HepG2 (cell line): ENCODE measurements around the gene PRRT2. TPM values are rescaled to one million over a fixed set of nuclear protein-coding genes. Genes with fewer than 3 reads are reported as not detected.

ENCODE experiments used
- CEBPZ ChIP-seq: IDR thresholded peaks from 2 replicates; pipeline ENCODE4 v1.6.1; 2012; ENCODE audit warnings: low read length, improper control_type of control experiment
- DNMT1 ChIP-seq: sonication (generic); formaldehyde crosslinking; IDR thresholded peaks from 2 replicates; pipeline ENCODE4 v1.5.1; 2020; ENCODE audit warnings: mild to moderate bottlenecking, missing genetic modification reagents
- EZH2 ChIP-seq: conservative IDR thresholded peaks from 2 replicates; pipeline ENCODE4 v1.6.1; 2012; ENCODE audit warnings: mild to moderate bottlenecking, low read depth, low read length, moderate library complexity
- FOXJ3 ChIP-seq: sonication (generic); formaldehyde crosslinking; IDR thresholded peaks from 2 replicates; pipeline ENCODE4 v1.4.0; 2020; ENCODE audit warnings: missing genetic modification reagents, mild to moderate bottlenecking, borderline replicate concordance
- FOXP1 ChIP-seq, 2 experiments: fragments of 450-650 bp in 1 of 2; IDR thresholded peaks; 2 replicates each; pipeline ENCODE4 v1.6.1; 2017 to 2018; ENCODE audit warnings: antibody characterized with exemption in 1 of 2
- HOXA3 ChIP-seq: sonication (generic); formaldehyde crosslinking; IDR thresholded peaks from 2 replicates; pipeline ENCODE4 v1.5.0; 2020; ENCODE audit warnings: missing genetic modification reagents
- IRX3 ChIP-seq: sonication (generic); formaldehyde crosslinking; IDR thresholded peaks from 2 replicates; pipeline ENCODE4 v1.8.1; 2023; ENCODE audit warnings: mild to moderate bottlenecking, low read depth, missing genetic modification reagents, borderline replicate concordance
- KDM2A ChIP-seq: sonication (generic); formaldehyde crosslinking; IDR thresholded peaks from 2 replicates; pipeline ENCODE4 v1.4.0; 2020; ENCODE audit warnings: low read depth, missing genetic modification reagents, borderline replicate concordance
- KLF11 ChIP-seq: IDR thresholded peaks from 2 replicates; pipeline ENCODE4 v1.6.1; 2016; ENCODE audit warnings: missing compliant biosample characterization
- LBX2 ChIP-seq: sonication (generic); formaldehyde crosslinking; IDR thresholded peaks from 2 replicates; pipeline ENCODE4 v1.5.0; 2020; ENCODE audit warnings: missing genetic modification reagents, mild to moderate bottlenecking, borderline replicate concordance
- NCOR1 ChIP-seq: fragments of 200-600 bp; sonication (generic); IDR thresholded peaks from 2 replicates; pipeline ENCODE4 v1.7.0; 2017; ENCODE audit warnings: antibody characterized with exemption, low read length, borderline replicate concordance
- NFKB2 ChIP-seq: sonication (generic); formaldehyde crosslinking; IDR thresholded peaks from 2 replicates; pipeline ENCODE4 v1.4.0; 2020; ENCODE audit warnings: missing genetic modification reagents, borderline replicate concordance
- NPAS2 ChIP-seq: sonication (generic); formaldehyde crosslinking; IDR thresholded peaks from 2 replicates; pipeline ENCODE4 v1.8.0; 2022; ENCODE audit warnings: mild to moderate bottlenecking, missing genetic modification reagents, borderline replicate concordance
- RXRA ChIP-seq: sonication (generic); formaldehyde crosslinking; IDR thresholded peaks from 2 replicates; pipeline ENCODE4 v1.5.1; 2020; ENCODE audit warnings: missing genetic modification reagents
- SUZ12 ChIP-seq: fragments of 150-350 bp; IDR thresholded peaks from 2 replicates; pipeline ENCODE4 v1.6.1; 2014; ENCODE audit warnings: low read depth, low read length
- TEAD3 ChIP-seq: optimal IDR thresholded peaks from 2 replicates; pipeline ENCODE3; 2016; ENCODE audit warnings: borderline replicate concordance
- YEATS4 ChIP-seq: sonication (generic); formaldehyde crosslinking; IDR thresholded peaks from 2 replicates; pipeline ENCODE4 v1.4.0; 2020; ENCODE audit warnings: missing genetic modification reagents, borderline replicate concordance
- ZNF382 ChIP-seq: sonication (generic); formaldehyde crosslinking; IDR thresholded peaks from 2 replicates; pipeline ENCODE4 v1.5.0; 2020; ENCODE audit warnings: missing genetic modification reagents, mild to moderate bottlenecking, borderline replicate concordance
- ZNF569 ChIP-seq: sonication (generic); formaldehyde crosslinking; IDR thresholded peaks from 2 replicates; pipeline ENCODE4 v1.5.0; 2020; ENCODE audit warnings: mild to moderate bottlenecking, missing genetic modification reagents, moderate library complexity, borderline replicate concordance
- ZNF577 ChIP-seq: sonication (generic); formaldehyde crosslinking; IDR thresholded peaks from 2 replicates; pipeline ENCODE4 v1.4.0; 2020; ENCODE audit warnings: mild to moderate bottlenecking, low read depth, missing genetic modification reagents, borderline replicate concordance
- ZNF619 ChIP-seq: sonication (generic); formaldehyde crosslinking; IDR thresholded peaks from 2 replicates; pipeline ENCODE4 v1.4.0; 2020; ENCODE audit warnings: mild to moderate bottlenecking, missing genetic modification reagents
- ZNF766 ChIP-seq: sonication (generic); formaldehyde crosslinking; IDR thresholded peaks from 2 replicates; pipeline ENCODE4 v1.5.0; 2020; ENCODE audit warnings: missing genetic modification reagents, borderline replicate concordance
- ZNF790 ChIP-seq: sonication (generic); formaldehyde crosslinking; IDR thresholded peaks from 2 replicates; pipeline ENCODE4 v1.8.0; 2022; ENCODE audit warnings: missing genetic modification reagents, mild to moderate bottlenecking, borderline replicate concordance
- polyA plus RNA-seq, 8 experiments: library from polyadenylated mRNA; depleted of rRNA in 3 of 8; stranded (reverse) in 7 of 8; unstranded in 1 of 8; fragments of >200 nt; fragmentation: Illumina TruSeq in 4 of 8; extraction: Trizol in 4 of 8; gene quantifications; 2 replicates each; pipeline versions ENCODE4 v1.2.1 to v1.2.3, GENCODE V29; 2011 to 2016; ENCODE audit warnings: low read depth in 4 of 8, missing spikeins in 1 of 8, mixed read lengths in 1 of 8; ENCODE audit not compliant: insufficient read depth in 1 of 8
- total RNA-seq, 5 experiments: library from RNA; depleted of rRNA; stranded (reverse); fragments of >200 nt; fragmentation: Illumina TruSeq; extraction: Trizol; gene quantifications; 2 replicates each; pipeline ENCODE4 v1.2.3, GENCODE V29; 2016; ENCODE audit warnings: low read depth in 1 of 5
- TF ChIP-seq, protein P1 (sequence below), 2 experiments: sonication (generic) in 1 of 2; formaldehyde crosslinking in 1 of 2; IDR thresholded peaks; 2 replicates each; pipeline versions ENCODE4 v1.5.1 to v1.6.1; 2011 to 2020; ENCODE audit warnings: borderline replicate concordance in 1 of 2, low read depth in 1 of 2, low read length in 1 of 2, mild to moderate bottlenecking in 1 of 2, missing genetic modification reagents in 1 of 2, moderate library complexity in 1 of 2

The PRRT2 gene
- total and polyA plus RNA-seq, 2 of the 13 experiments (the other 11 are each of a cell fraction or from before 2014, with no cell fraction given): 0.51 to 1.1 TPM

GRCh38 chr16:29806641-29807425, 5.2 kb upstream of the PRRT2 start (continued):
- TF ChIP-seq, protein P1, sequence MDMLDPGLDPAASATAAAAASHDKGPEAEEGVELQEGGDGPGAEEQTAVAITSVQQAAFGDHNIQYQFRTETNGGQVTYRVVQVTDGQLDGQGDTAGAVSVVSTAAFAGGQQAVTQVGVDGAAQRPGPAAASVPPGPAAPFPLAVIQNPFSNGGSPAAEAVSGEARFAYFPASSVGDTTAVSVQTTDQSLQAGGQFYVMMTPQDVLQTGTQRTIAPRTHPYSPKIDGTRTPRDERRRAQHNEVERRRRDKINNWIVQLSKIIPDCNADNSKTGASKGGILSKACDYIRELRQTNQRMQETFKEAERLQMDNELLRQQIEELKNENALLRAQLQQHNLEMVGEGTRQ (IDR thresholded peaks at IDR 0.05; ENCODE audit: low read depth, low read length): no peak
- TF ChIP-seq, protein P1 (CRISPR knock-in tag; IDR thresholded peaks at IDR 0.05; ENCODE audit: borderline replicate concordance): no peak
- no peak for TF ChIP-seq ZNF577 (CRISPR knock-in tag)
- TF ChIP-seq SUZ12: no peak
- no peak for TF ChIP-seq LBX2
- TF ChIP-seq FOXJ3 (CRISPR knock-in tag): no peak
- no peak for TF ChIP-seq HOXA3 (CRISPR knock-in tag)
- TF ChIP-seq KLF11 (CRISPR knock-in tag): no peak
- no peak for TF ChIP-seq ZNF569
- TF ChIP-seq TEAD3 (CRISPR knock-in tag): peak; percentile 28
- no peak for TF ChIP-seq FOXP1 (IDR thresholded peaks at IDR 0.05)
- no peak for TF ChIP-seq FOXP1 (CRISPR knock-in tag; IDR thresholded peaks at IDR 0.05)
- TF ChIP-seq DNMT1 (CRISPR knock-in tag): no peak
- TF ChIP-seq KDM2A (CRISPR knock-in tag): no peak
- peak; percentile 52; the same call in 1 of the 2 replicates for TF ChIP-seq RXRA (CRISPR knock-in tag)
- no peak for TF ChIP-seq CEBPZ
- no peak for TF ChIP-seq ZNF382
- 0 out of 2 replicates have a peak, but pooled peaks have one; percentile 28 for TF ChIP-seq NFKB2 (CRISPR knock-in tag)
- no peak for TF ChIP-seq ZNF619 (CRISPR knock-in tag)
- TF ChIP-seq IRX3: no peak
- no peak for TF ChIP-seq NPAS2 (CRISPR knock-in tag)
- TF ChIP-seq NCOR1: no peak
- TF ChIP-seq YEATS4 (CRISPR knock-in tag): peak; percentile 57; the same call in 1 of the 2 replicates
- no peak for TF ChIP-seq EZH2
- TF ChIP-seq ZNF790 (CRISPR knock-in tag): 0 out of 2 replicates have a peak, but pooled peaks have one; percentile 29
- no peak for TF ChIP-seq ZNF766
